ENCODE measurements around the gene PRAF2.

The PRAF2 gene

GRCh38 chrX:49041744-49042580 is 31.8 kb downstream of the PRAF2 start:
- DNase-seq = no peak

- DNase-seq = no peak
These were observed 33.3 kb downstream of the PRAF2 start for GRCh38 chrX:49040376-49040955.

GRCh38 chrX:49039598-49040375 is 34.0 kb downstream of the PRAF2 start:
- no peak for DNase-seq

- DNase-seq = no peak
These were observed 35.8 kb downstream of the PRAF2 start for GRCh38 chrX:49037883-49038475.

GRCh38 chrX:49030283-49030682 is 43.5 kb downstream of the PRAF2 start:
- DNase-seq = no peak

GRCh38 chrX:49029876-49030275 is 43.9 kb downstream of the PRAF2 start:
- no peak for DNase-seq

Data from NCI-H1417 treated with DMSO at 0.1 percent for 48 hours (cell line).